GM15510 (cell line): Measurements from ENCODE around the gene CDYL2.

Experiments
- POLR2A ChIP-seq: IDR thresholded peaks from 3 replicates; pipeline ENCODE4 v1.6.1; 2011; ENCODE audit warnings: borderline replicate concordance; ENCODE audit not compliant: insufficient read length; ENCODE audit errors: extremely low read depth

CDYL2 gene

DNA sequence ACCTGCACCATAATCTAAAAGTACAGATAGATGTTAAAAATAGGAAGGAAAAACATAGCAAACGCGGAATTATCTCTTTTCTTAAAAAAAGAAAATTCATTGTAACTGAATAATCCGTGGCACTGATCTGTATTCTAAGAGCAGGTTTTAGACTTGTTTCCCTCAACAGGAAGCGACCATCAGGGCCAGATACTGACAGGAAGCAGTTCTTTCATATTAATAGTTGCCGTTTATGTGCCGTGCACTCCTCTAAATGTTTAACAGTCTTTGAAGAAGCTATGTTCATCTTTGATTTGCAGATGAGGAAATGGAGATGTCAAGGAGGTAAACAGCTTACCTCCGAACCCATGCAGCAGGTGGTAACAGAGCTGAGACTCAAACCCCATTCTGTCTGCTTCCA, 240.0 kb downstream of the CDYL2 start:
- no peak for TF ChIP-seq POLR2A

DNA sequence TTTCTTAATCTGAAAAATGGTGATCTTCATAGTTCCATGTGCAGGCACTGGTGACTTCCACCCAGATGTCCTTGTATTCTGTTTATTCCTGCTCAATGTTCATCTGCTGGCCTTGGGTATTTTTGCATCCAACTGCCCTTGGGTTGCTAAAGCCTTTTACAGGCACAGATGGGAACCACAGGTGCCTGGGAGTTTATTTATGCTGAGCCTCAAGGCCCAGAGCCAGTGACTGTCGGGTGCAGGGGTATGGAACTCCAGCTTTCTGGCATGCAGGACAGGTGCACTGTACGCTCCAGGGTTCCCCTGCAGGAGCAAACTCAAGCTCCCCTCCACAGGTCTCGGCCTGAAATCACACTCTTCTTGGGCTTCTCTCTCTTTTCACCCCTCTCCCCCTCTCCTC, 241.3 kb downstream of the CDYL2 start:
- no peak for TF ChIP-seq POLR2A

DNA sequence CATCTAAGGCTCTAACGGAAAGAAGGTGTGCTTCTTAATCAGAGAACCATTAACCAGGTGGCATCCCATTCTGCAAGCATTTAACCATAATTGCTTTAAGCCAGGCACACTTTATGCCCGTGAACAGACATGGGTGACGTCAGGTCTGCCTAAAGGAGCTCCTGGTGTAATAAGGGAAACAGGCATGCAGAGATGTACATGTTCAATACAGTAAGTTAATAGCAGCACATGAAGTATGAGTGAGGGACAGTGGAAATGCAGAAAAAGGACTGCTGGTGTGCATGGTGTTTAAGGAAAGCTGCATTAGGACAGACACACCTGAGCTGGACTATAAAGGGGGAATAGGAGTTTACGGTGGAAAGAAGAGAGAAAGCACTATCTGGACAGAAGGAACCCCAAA, 245.0 kb downstream of the CDYL2 start:
- TF ChIP-seq POLR2A = no peak

DNA sequence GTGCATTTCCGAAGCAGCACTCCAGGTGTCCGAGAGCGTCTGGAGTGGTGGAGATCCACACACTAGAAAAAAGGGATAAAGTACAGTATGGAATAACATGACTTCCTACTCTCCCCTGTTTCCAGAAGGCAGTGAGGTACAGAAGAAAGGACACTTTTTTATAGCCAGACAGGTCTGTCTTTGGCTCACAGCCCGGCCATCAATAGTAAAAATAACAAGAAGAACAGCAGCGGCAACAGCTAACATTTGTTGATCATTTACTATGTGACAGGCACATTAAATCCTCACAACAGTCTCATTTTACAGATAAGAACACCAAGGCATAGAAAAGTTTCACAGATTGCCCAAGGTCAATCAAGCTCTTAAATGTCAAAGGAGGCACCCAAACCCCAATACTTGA, 247.4 kb downstream of the CDYL2 start:
- no peak for TF ChIP-seq POLR2A

DNA sequence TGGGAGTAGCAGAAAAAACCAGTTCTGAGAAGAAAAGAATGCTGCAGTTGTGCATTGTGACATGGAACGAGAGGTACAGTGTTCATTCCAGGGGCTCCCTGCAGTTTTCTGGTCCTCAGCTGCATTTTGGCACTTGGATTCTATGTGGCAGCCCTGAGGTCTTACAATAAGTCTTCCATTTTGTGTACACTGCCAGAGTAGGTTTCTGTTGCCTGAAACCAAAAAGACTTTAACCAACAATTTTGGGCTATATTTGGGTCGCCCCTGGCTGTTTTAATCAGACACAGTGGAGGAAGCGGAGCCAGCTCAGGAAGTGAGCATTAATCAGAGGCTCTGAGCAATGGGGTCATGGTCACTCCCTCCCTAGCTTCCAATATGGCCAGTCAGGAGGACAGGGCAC, 247.9 kb downstream of the CDYL2 start:
- TF ChIP-seq POLR2A = no peak

DNA sequence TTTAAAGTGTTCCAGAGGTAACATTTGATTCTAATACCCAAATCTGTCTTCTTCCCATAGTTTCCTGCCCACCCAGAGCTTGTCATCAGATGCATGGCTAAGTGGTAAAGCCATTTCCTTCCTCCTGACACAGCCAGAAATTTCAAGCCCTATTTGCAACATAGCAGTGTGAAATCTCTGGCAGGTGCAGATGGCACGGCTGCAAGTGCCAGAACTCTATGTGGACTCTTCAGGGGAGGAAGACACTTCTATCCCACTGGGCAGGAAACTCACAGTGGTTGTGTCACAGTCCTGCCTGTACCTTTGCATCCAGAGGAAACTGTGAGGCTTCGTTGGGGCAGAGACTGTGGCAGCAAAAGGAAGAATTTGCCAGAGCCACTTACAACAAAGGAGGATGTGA, 250.4 kb downstream of the CDYL2 start:
- TF ChIP-seq POLR2A = no peak

DNA sequence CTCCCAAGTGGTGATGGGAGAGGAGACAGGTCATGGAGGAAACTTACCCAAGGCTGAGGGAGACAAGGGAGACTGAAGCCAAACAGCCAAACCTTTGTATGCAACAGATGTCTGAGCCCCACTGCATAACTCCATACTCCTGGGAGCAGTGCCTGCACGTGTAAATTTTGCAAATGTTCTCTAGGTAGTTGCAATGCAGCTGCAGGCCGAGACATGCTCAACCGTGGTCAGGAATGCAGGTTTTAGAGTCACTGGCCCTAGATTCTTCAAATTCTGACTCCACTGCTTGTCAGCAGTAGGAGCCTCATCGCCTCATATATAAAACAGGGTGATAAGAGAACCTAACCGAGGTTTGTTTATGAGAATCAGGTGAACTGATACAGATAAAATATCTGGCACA, 252.1 kb downstream of the CDYL2 start:
- no peak for TF ChIP-seq POLR2A
